ENCODE data around the gene SH2D7.

GRCh38 chr15:78127882-78128281 is 35.5 kb downstream of the SH2D7 start:
- TF ChIP-seq POLR2A (IDR thresholded peaks at IDR 0.05) (no peak), CTCF (IDR thresholded peaks at IDR 0.05) (no peak)
